SJSA1 (cell line): ENCODE measurements around the gene EMID1. TPM values are rescaled to one million over a fixed set of nuclear protein-coding genes. Genes with fewer than 3 reads are reported as not detected.

Source experiments
- DNase-seq, 2 experiments: peaks; one replicate each; pipeline ENCODE4 v3.0.0-alpha.2; 2015 to 2020; ENCODE audit warnings: low spot score in 2 of 2, low read depth in 1 of 2
- H3K27ac ChIP-seq: fragments of 250-450 bp; sonication (Bioruptor Pico); 2 replicates; pipeline ENCODE4 v1.5.1; 2020; ENCODE audit warnings: mild to moderate bottlenecking, moderate library complexity
- H3K27me3 ChIP-seq: fragments of 250-450 bp; sonication (Bioruptor Pico); replicated peaks from 2 replicates; pipeline ENCODE4 v1.5.1; 2020; ENCODE audit warnings: mild to moderate bottlenecking, moderate library complexity
- H3K36me3 ChIP-seq: fragments of 250-450 bp; sonication (Bioruptor Pico); 2 replicates; pipeline ENCODE4 v1.5.1; 2020; ENCODE audit warnings: mild to moderate bottlenecking
- H3K4me1 ChIP-seq: fragments of 250-450 bp; sonication (Bioruptor Pico); replicated peaks from 2 replicates; pipeline ENCODE4 v1.6.1; 2021; ENCODE audit warnings: mild to moderate bottlenecking
- H3K4me3 ChIP-seq: fragments of 250-450 bp; sonication (Bioruptor Pico); 2 replicates; pipeline ENCODE4 v1.5.1; 2020; ENCODE audit warnings: mild to moderate bottlenecking
- H3K9me3 ChIP-seq: fragments of 250-450 bp; sonication (Bioruptor Pico); replicated peaks from 2 replicates; pipeline ENCODE4 v1.5.1; 2020; ENCODE audit warnings: mild to moderate bottlenecking
- total RNA-seq: library from RNA; depleted of rRNA; stranded (reverse); fragments of >200 nt; shearing (Covaris generic); gene quantifications from 2 replicates; pipeline ENCODE4 v1.2.3, GENCODE V29; 2014

Gene EMID1
- total RNA-seq, 1 experiment from 2014 or later = 45.6 TPM

DNA sequence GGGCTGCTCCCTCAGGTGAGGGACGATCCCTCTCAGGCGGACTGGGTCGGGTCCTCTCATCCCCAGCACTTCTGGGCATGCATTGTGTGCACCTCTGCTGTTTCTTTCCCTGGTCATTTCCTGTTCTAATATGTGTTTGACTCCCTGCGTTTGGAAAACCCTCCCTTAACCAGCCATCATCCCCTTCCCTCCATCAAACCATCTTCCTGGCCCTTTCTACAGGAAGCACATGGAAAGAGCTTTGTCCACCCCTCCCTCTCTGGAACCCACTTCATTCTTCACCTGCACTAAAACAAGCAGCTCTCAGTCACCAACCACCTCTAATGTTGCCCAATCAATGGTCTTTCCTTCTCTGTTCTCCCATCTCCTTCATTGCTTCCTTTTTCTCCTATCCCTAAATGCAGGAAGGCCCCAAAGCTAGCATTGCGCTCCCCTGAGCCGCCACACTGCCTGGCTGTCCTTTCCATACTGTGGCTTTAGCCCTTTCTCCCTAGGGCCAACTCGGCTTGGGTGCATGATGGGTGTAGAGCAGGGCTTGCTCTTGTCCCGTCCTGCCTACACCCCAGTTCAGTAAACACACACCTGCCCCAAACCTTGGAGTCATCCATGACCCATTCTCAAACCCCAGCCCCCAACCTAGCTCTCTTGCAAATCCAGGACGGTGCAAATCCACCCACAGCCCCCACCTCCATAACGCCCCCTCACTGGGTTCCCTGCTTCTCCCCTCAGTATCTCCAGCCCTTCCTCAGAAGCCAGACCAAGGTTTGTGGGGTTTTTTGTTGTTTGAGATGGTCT, 95.3 kb downstream of the EMID1 start:
- DNase-seq = no peak
- Histone ChIP-seq H3K4me3 (no peak overlapping the region), H3K27ac (no peak overlapping the region), H3K27me3 (no peaks in the 10 kb centered on the region), H3K4me1 (0 out of 2 replicates have a peak, but pooled peaks cover 2% of the 10 kb centered on the region), H3K36me3 (peaks cover 58% of the 10 kb centered on the region), H3K9me3 (no peaks in the 10 kb centered on the region)

DNA sequence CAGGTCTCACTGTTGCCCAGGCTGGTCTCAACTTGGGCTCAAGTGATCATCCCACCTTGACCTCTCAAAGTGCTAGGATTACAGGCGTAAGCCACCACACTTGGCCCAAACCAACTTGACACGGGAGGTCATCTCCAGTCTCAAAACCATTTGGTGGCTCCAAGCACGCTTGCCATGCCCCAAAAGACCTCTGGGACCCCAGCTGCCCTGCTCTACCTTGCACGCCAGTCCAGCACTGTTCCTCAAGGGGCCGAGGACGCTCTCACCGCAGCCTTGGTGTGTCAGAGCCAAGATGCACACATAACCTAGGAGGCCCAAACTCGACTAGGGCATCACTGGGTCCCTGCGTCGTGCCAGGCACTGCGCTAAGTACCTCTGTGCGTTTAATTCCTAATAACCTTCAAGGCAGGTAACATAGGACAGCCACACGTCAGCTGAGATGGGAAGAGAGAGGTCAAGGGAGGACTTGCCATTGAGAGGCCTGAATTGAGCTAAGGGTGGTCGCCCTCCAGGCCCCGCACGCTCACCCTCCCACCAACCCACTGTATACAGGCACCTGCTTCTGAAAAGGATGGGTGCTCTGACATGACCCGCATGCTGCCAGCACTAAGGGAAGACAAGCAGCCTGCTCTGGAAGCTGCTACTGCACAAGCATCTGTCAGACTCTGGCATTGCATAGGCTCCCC, 96.2 kb downstream of the EMID1 start:
- Histone ChIP-seq H3K27ac (no peak overlapping the region), H3K9me3 (no peaks in the 10 kb centered on the region), H3K4me3 (no peak overlapping the region), H3K27me3 (no peaks in the 10 kb centered on the region), H3K36me3 (peaks cover 49% of the 10 kb centered on the region), H3K4me1 (peaks cover 3% of the 10 kb centered on the region; the same call in 1 of the 2 replicates)
- DNase-seq = no peak

DNA sequence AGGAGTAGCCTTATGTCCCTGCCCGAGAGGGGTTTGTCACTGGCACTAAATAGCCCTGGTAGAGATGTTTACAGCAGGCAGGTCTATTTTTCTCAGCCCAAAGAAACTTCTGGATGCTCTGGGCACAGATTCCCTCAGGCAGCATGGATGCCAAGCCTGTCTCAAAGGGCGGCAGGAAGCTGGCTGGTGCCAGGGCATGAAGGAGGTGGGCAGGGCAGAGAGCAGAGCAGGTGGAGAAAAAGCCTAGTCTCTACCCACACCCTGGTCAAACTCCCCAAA, 96.6 kb downstream of the EMID1 start:
- DNase-seq = no peak
- no peak overlapping the region for H3K27ac ChIP-seq
- no peak overlapping the region for H3K4me3 ChIP-seq
- no peaks in the 10 kb centered on the region for H3K27me3 ChIP-seq
- H3K36me3 ChIP-seq = peaks cover 47% of the 10 kb centered on the region
- H3K4me1 ChIP-seq = peaks cover 5% of the 10 kb centered on the region
- no peaks in the 10 kb centered on the region for H3K9me3 ChIP-seq

DNA sequence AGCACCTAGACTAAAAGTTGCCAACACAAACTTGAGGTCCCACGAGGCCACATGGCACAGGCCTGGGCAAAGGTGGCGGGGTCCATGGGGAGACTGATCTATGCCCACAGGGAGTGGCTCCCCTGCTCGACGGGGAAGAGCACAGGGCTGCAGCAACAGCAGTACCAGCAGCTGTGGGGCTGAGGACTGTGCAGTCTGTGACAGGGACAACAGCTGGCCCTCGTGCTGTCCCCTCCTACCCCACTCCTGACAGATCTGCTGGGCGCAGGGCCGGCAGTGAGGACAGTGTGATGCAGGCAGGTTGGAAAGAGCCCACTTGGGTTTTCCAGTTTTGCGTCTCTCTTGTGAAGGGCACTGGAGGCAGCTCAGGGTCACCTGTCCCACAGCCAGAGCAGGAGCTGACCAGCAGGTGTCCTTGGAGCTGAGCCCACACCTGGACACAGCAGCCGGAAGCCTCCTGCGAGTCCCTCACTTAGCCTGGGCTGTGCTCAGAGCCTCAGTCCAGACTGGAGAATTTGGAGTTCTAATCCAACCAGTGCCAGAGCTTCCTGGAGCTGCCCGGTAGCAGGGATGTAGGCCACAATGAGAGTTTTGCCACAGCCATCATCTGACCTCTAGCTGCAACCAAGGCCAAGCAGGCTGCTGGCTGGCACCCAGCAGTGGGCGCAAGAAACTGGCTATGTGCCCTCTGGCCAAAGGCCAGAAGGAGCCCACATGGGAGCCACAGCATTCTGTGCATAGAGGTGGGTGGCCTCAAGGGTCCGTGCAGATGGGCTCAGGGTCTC, 97.2 kb downstream of the EMID1 start:
- H3K27me3 ChIP-seq = no peaks in the 10 kb centered on the region
- no peak overlapping the region for H3K4me3 ChIP-seq
- H3K36me3 ChIP-seq = peaks cover 42% of the 10 kb centered on the region
- H3K9me3 ChIP-seq = no peaks in the 10 kb centered on the region
- no peak overlapping the region for H3K27ac ChIP-seq
- H3K4me1 ChIP-seq = peaks cover 8% of the 10 kb centered on the region
- no peak for DNase-seq

DNA sequence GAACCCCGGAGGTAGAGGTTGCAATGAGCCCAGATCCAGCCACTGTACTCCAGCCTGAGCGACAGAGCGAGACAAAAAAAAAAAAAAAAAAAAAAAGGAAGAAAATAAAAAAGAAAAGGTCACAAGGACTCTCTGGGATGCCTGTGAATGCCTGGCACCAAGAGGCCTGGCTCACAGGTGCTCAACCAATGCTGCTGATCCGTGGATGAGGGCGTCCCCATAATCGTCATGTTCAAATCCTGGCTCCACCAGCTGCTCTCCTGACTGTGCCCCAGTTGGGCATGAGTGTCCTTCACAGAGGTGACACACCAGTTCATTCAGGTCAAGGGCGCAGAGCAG, 100.1 kb downstream of the EMID1 start:
- H3K27ac ChIP-seq = no peak overlapping the region
- H3K4me1 ChIP-seq = peaks cover 22% of the 10 kb centered on the region
- H3K9me3 ChIP-seq = no peaks in the 10 kb centered on the region
- peaks cover 23% of the 10 kb centered on the region for H3K36me3 ChIP-seq
- H3K27me3 ChIP-seq = no peaks in the 10 kb centered on the region
- DNase-seq = no peak
- H3K4me3 ChIP-seq = peak overlapping the region; percentile 68

DNA sequence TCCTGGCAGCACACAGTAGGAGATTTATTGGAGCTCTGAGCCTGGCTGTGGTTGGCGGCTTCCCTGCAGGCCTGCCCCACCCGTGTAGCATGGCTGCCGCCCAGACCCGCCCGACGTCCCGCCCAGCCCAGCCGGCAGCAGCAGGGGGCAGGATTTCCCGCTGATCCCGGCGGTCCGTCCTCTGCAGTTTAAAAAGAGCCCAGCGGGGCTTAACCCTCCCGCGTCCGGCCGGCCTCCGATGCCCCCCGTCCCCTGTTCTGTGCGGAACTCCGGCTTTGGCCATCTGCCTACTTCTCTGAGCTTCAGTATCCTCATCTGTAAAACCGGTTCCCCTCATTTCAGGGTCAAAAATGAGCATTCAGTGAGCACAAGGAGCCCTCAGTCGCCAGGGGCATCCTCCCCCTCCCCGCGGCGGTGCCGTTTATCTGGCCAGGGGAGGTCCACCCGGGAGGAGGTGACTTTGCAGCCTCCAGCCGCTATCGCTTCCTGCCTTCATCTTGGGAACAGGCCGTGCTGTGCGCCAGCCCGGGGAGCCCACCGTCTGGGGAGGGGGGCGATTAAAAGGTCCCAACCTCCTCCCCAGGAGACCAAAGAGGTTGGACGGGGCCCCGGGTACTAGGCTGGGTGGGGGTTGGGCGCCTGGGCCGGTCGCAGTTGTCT, 100.6 kb downstream of the EMID1 start, which contains the start of gene GAS2L1:
GAS2L1 (plus strand) TSS at position 476 of the 660 bp plus-strand sequence. CDS start 1,456 bp downstream, outside the sequence.
- no peaks in the 10 kb centered on the region for H3K27me3 ChIP-seq
- no peaks in the 10 kb centered on the region for H3K9me3 ChIP-seq
- H3K27ac ChIP-seq = peak within 1 kb of the TSS; percentile 67
- peak; percentile 82 to 89 for DNase-seq
- H3K36me3 ChIP-seq = peaks cover 18% of the 10 kb centered on the region
- H3K4me1 ChIP-seq = peaks cover 27% of the 10 kb centered on the region
- H3K4me3 ChIP-seq = peak within 1 kb of the TSS; percentile 68

DNA sequence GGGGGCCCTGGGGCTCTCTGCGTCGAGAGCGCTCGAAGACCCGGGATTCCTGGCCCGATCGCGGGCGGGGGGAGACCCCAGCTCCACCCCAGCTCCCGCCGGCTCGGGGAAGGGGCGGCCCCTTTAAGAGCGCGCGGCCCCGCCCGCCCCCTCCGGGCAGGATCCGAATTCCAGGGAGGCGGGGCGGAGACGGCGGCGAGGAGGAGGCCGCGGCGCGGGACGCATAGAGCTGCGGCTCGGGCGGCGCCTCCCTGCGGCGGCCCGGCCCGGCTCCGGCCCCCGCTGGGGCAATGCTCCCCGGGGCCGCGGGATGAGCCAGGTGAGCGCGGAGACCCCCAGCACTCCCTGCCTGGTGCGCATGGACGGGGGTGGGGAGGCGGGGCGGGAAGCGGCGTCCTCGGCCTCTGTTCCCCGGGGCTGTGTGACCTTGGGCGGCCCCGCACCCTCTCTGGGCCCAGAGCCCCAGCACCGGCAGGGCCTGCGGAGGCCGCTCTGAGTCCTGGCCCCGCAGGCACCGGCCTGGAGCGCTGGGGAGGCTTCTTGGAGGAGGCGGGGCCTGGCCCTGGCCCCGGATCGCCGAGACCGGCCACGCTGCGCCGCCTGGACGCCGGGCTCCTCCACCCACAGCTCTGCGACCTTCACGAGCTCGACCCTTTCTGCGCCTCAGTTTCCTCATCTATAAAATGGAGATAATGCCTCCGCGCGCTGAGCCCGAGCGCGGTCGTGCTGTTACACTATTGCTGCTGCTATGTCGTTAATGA, 101.3 kb downstream of the EMID1 start:
- peak; percentile 81 for DNase-seq
- peaks cover 30% of the 10 kb centered on the region for H3K4me1 ChIP-seq
- H3K27me3 ChIP-seq = no peaks in the 10 kb centered on the region
- no peaks in the 10 kb centered on the region for H3K9me3 ChIP-seq
- H3K4me3 ChIP-seq = peak overlapping the region; percentile 68
- peaks cover 20% of the 10 kb centered on the region for H3K36me3 ChIP-seq
- peak overlapping the region; percentile 67 for H3K27ac ChIP-seq

DNA sequence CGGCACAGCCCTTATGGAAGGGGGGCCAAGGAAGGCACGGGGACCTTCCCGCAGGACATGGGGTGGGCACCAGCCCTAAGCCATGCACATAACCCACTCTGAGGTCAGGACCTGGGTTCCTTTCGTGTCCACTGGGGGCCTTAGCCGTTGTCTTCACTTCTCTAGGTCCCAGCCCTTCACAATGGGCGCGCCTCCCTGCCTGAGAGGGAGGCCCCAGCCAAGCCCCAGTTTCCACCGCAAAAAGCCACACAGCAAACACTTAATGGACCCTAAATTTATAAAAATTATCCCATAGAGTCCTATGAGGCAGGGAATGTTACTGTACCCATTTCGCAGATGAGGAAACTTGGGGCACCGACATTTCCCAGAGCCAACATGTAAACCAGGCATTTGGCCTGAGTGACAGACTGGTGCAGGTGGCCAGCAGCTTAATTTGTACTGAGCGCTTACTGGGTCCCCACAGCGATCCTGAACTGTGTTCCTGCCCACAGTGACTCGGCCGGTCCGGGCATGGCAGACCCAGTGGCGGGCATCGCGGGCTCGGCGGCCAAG, 102.0 kb downstream of the EMID1 start:
- H3K4me1 ChIP-seq = peaks cover 30% of the 10 kb centered on the region
- H3K4me3 ChIP-seq = peak overlapping the region; percentile 68
- peak overlapping the region; percentile 67; the same call in 1 of the 2 replicates for H3K27ac ChIP-seq
- no peaks in the 10 kb centered on the region for H3K27me3 ChIP-seq
- H3K36me3 ChIP-seq = peaks cover 21% of the 10 kb centered on the region
- DNase-seq = no peak
- no peaks in the 10 kb centered on the region for H3K9me3 ChIP-seq

DNA sequence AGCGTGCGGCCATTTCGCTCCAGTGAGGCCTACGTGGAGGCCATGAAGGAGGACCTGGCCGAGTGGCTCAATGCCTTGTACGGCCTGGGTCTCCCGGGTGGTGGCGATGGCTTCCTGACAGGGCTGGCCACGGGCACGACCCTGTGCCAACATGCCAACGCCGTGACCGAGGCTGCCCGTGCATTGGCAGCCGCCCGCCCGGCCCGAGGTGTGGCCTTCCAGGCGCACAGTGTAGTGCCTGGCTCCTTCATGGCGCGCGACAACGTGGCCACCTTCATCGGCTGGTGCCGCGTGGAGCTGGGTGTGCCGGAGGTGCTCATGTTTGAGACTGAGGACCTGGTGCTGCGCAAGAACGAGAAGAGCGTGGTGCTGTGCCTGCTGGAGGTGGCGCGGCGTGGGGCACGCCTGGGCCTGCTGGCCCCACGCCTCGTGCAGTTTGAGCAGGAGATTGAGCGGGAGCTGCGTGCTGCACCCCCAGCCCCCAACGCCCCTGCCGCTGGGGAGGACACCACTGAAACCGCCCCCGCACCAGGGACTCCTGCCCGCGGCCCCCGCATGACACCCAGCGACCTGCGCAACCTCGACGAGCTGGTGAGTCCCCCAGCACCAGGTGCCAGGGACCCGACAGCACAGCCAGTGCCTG, 102.6 kb downstream of the EMID1 start:
- Histone ChIP-seq H3K27me3 (peaks cover 3% of the 10 kb centered on the region; the same call in 1 of the 2 replicates), H3K4me1 (peaks cover 30% of the 10 kb centered on the region), H3K4me3 (no peak overlapping the region; the same call in 1 of the 2 replicates), H3K27ac (no peak overlapping the region), H3K36me3 (peaks cover 21% of the 10 kb centered on the region), H3K9me3 (no peaks in the 10 kb centered on the region)
- peak in 1 of 2 experiments; percentile 44 for DNase-seq

DNA sequence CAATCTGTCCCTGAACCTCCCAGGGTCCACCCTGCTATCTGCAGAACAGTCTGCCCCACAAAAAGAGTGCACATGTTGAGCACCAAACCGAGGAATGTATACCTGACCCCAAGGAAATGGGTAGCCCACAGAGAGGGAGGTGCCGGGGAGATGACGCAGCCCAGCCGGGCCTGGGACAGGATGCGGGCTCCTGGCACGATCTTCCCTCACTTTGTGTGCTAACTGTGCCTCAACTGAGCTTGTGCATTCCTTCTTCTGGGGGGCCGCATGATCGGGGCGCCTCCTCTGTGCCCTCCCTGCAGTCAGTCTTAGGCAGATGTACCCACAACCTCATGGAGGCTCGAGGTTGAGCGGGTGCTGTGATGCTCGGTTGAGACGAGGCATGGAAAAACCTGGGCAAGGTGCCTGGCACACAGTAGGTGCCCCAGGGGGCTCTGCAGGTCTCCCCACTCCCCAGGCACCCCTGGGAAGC, 103.1 kb downstream of the EMID1 start:
- H3K36me3 ChIP-seq = peaks cover 21% of the 10 kb centered on the region
- no peak overlapping the region for H3K27ac ChIP-seq
- H3K4me1 ChIP-seq = peaks cover 30% of the 10 kb centered on the region
- peaks cover 8% of the 10 kb centered on the region for H3K27me3 ChIP-seq
- DNase-seq = peak in 1 of 2 experiments; percentile 42
- no peaks in the 10 kb centered on the region for H3K9me3 ChIP-seq
- no peak overlapping the region for H3K4me3 ChIP-seq
